GM12874 (cell line): ENCODE results near the gene RNF220.

Experiments
- TF ChIP-seq, protein P1 (sequence below): IDR thresholded peaks from 2 replicates; pipeline ENCODE4 v1.5.1; 2011; ENCODE audit warnings: low read depth, mild to moderate bottlenecking, control low read depth, low read length, moderate library complexity; ENCODE audit not compliant: insufficient read depth

Gene RNF220

DNA sequence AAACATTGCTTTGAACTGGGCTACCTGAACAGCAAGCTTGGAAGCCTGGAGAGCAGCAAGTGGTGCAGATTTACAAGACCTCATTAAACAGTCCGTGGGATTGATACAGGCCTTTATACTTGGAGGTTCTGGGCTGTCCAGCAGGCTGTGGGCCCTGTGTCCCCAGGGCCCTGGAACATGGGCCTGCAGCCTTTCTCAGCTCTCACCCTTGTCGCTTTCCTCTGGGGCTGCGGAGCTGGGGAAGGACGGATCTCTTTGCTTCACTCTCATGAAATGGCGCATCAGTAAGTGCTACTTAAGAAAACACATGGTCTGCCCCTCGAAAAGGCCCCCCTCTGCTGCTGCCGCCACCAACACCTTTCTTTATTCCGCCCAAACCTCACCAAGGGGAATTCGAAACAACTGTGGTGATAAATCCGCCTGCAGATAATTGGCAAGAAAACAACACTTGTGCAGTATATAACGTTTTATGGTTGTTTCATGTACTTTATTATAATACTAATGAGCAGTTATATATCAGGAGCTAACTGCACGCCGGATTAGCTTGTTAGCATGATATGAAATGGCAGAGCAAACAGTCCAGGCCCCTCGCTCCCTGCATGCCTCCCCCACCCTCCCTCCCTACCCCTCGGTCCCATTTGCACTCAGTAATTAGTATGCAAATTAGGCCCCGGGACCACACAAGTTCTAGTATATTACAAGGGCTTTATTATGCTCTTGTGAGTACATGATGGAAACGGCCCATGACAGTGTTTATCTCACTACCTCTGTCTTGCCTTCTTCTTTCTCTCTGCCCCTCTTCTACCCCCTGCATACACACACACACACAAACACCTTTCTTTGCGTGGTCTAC lies 131.5 kb downstream of the RNF220 start:
- TF ChIP-seq, protein P1, sequence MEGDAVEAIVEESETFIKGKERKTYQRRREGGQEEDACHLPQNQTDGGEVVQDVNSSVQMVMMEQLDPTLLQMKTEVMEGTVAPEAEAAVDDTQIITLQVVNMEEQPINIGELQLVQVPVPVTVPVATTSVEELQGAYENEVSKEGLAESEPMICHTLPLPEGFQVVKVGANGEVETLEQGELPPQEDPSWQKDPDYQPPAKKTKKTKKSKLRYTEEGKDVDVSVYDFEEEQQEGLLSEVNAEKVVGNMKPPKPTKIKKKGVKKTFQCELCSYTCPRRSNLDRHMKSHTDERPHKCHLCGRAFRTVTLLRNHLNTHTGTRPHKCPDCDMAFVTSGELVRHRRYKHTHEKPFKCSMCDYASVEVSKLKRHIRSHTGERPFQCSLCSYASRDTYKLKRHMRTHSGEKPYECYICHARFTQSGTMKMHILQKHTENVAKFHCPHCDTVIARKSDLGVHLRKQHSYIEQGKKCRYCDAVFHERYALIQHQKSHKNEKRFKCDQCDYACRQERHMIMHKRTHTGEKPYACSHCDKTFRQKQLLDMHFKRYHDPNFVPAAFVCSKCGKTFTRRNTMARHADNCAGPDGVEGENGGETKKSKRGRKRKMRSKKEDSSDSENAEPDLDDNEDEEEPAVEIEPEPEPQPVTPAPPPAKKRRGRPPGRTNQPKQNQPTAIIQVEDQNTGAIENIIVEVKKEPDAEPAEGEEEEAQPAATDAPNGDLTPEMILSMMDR, result no peak

DNA sequence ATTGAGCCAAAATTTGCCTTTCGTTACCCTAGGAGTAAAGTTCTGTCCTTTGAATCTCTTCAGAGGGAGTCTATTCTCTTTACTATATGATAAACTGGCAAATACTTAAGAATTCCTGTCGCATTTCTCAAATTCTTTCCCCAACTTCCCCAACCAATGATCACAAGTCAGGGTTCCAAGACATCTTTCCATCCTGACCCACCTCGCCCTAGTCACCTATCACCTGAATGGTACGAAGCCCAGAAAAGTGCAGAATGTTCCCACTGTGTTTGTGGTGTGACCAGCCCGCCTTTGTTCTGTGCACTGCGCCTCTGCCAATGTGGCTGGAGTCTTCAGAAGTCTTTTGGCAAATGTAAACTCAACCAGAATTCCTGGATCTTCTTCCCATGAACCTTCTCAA lies 132.5 kb downstream of the RNF220 start:
- TF ChIP-seq, protein P1, result no peak

DNA sequence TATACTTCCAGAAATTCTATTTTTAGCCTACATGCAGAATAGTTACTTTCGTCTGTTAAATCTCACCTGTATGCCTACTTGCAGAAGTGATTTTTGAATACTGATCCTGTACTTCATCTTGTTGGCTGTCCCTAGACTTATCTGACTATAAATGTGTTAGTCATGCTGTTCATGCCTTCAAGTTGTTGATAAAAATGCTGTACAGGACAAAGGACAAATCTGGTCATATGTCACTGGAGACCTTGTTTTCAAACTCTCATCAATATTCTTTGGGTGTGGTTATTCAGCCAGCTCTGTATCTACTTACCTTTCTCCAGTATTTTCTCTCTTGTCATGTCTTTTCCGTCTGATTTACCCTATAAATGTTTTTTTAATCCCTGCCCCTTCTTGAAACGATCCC lies 132.9 kb downstream of the RNF220 start:
- TF ChIP-seq, protein P1, result no peak

GRCh38 chr1:44539991-44540730 lies 135.1 kb downstream of the RNF220 start:
- TF ChIP-seq, protein P1, result no peak

- TF ChIP-seq, protein P1, result no peak
Measured at GRCh38 chr1:44542420-44543063, 137.5 kb downstream of the RNF220 start.

GRCh38 chr1:44543064-44543744 lies 138.1 kb downstream of the RNF220 start:
- TF ChIP-seq, protein P1, result no peak
